ENCODE results near the gene SARM1. TPM values are rescaled to one million over a fixed set of nuclear protein-coding genes. Genes with fewer than 3 reads are reported as not detected.

SARM1 gene
- total and polyA plus RNA-seq, 7 experiments from 2014 or later: 5.2 to 34.1 (median 25.0) TPM

GRCh38 chr17:28379814-28380801 lies 8.6 kb downstream of the SARM1 start:
- ChIA-PET CTCF (interaction anchor here (0.6 kb wide), 1 partner anchor 22 kb away, joined by 3 read pairs; no protein-coding TSS in a partner anchor), POLR2A (no interaction called here)
- Histone ChIP-seq H3K4me1 (ENCODE audit: control insufficient read depth in 2 of 2, insufficient read depth in 2 of 2, low read length in 2 of 2) (peaks cover 4 to 6% of the 10 kb centered on the region in 2 donors), H3K4me3 (ENCODE audit: low read length) (no peak overlapping the region), H3K9me3 (ENCODE audit: control insufficient read depth in 2 of 3, low read length in 3 of 3) (no peaks in the 10 kb centered on the region), H3K27me3 (ENCODE audit: control insufficient read depth in 2 of 2, insufficient read depth in 2 of 2, low read length in 2 of 2) (no peaks in the 10 kb centered on the region), H3K27ac (ENCODE audit: low read depth, low read length) (no peak overlapping the region), H3K36me3 (ENCODE audit: control insufficient read depth in 2 of 3, insufficient read depth in 3 of 3, low read length in 3 of 3) (peaks cover 0 to 7% (median 0%) of the 10 kb centered on the region in 3 experiments)
- no peak for DNase-seq
- Mint-ChIP-seq H3K4me3 (no peak overlapping the region), H3K27me3 (peaks cover 0 to 10% (median 6%) of the 10 kb centered on the region in 5 donors), H3K4me1 (peaks cover 19 to 32% (median 23%) of the 10 kb centered on the region in 7 donors), H3K9me3 (no peaks in the 10 kb centered on the region), H3K36me3 (peaks cover 4 to 8% (median 5%) of the 10 kb centered on the region in 5 donors), H3K27ac (peak overlapping the region in 1 of 9 donors; percentile 71)
- intact Hi-C loops (cut with micrococcal nuclease): loop anchor here (5.0 to 10.0 kb wide), 2 partner anchors 37 to 195 kb away; partner anchors contain the start of genes ALDOC (in 1 of the 2) and PIGS (in 1 of the 2)
- ATAC-seq: no peak

GRCh38 chr17:28381141-28381825 lies 9.8 kb downstream of the SARM1 start:
- H3K27ac Mint-ChIP-seq: peak overlapping the region in 1 of 9 donors; percentile 32
- Histone ChIP-seq H3K4me1 (ENCODE audit: control insufficient read depth in 2 of 2, insufficient read depth in 2 of 2, low read length in 2 of 2) (peaks cover 6 to 14% of the 10 kb centered on the region in 2 donors), H3K4me3 (ENCODE audit: low read length) (no peak overlapping the region), H3K27me3 (ENCODE audit: control insufficient read depth in 2 of 2, insufficient read depth in 2 of 2, low read length in 2 of 2) (no peaks in the 10 kb centered on the region), H3K9me3 (ENCODE audit: control insufficient read depth in 2 of 3, low read length in 3 of 3) (no peaks in the 10 kb centered on the region), H3K36me3 (ENCODE audit: control insufficient read depth in 2 of 3, insufficient read depth in 3 of 3, low read length in 3 of 3) (peaks cover 0 to 7% (median 0%) of the 10 kb centered on the region in 3 experiments), H3K27ac (ENCODE audit: low read depth, low read length) (no peak overlapping the region)
- DNase-seq: peak in 1 of 9 donors; percentile 22
- ChIA-PET POLR2A (no interaction called here), CTCF (interaction anchor here (0.6 to 1.3 kb wide), 2 partner anchors 10 to 23 kb away, joined by 3 read pairs; no protein-coding TSS in a partner anchor)
- ATAC-seq: no peak
- no peaks in the 10 kb centered on the region for H3K9me3 Mint-ChIP-seq
- intact Hi-C loops (cut with micrococcal nuclease): loop anchor here in 1 of 2 donors (5.0 kb wide), 1 partner anchor 36 kb away; no protein-coding TSS in a partner anchor
- peaks cover 20 to 44% (median 31%) of the 10 kb centered on the region in 7 donors for H3K4me1 Mint-ChIP-seq
- H3K27me3 Mint-ChIP-seq: peaks cover 0 to 10% (median 6%) of the 10 kb centered on the region in 5 donors
- H3K4me3 Mint-ChIP-seq: peak overlapping the region in 9 of 10 donors; percentile 12 to 73 (median 34)
- peaks cover 4 to 12% (median 5%) of the 10 kb centered on the region in 5 donors for H3K36me3 Mint-ChIP-seq

GRCh38 chr17:28384281-28385036 lies 13.0 kb downstream of the SARM1 start:
- Mint-ChIP-seq H3K36me3 (peaks cover 0 to 19% (median 7%) of the 10 kb centered on the region in 5 donors), H3K27me3 (peaks cover 0 to 10% (median 6%) of the 10 kb centered on the region in 5 donors), H3K4me3 (peak overlapping the region; percentile 88 to 96 (median 94)), H3K9me3 (no peaks in the 10 kb centered on the region), H3K4me1 (peaks cover 8 to 48% (median 33%) of the 10 kb centered on the region in 7 donors), H3K27ac (peak overlapping the region; percentile 37 to 88 (median 77))
- intact Hi-C loops (cut with micrococcal nuclease): loop anchor here (1.0 to 5.0 kb wide), 6 partner anchors 12 to 65 kb away; partner anchors contain the start of genes IFT20 (in 2 of the 2), POLDIP2 (in 2 of the 2), TNFAIP1 (in 2 of the 2) and TMEM97 (in 1 of the 2)
- H3K4me1 ChIP-seq (ENCODE audit: control insufficient read depth in 2 of 2, insufficient read depth in 2 of 2, low read length in 2 of 2): peaks cover 6 to 14% of the 10 kb centered on the region in 2 donors
- H3K36me3 ChIP-seq (ENCODE audit: control insufficient read depth in 2 of 3, insufficient read depth in 3 of 3, low read length in 3 of 3): peaks cover 0 to 26% (median 4%) of the 10 kb centered on the region in 3 experiments
- H3K9me3 ChIP-seq (ENCODE audit: control insufficient read depth in 2 of 3, low read length in 3 of 3): no peaks in the 10 kb centered on the region
- no peaks in the 10 kb centered on the region for H3K27me3 ChIP-seq (ENCODE audit: control insufficient read depth in 2 of 2, insufficient read depth in 2 of 2, low read length in 2 of 2)
- ATAC-seq (peak; percentile 93), DNase-seq (peak; percentile 27 to 67 (median 57))
- ChIA-PET CTCF (interaction anchor here (0.9 kb wide), 2 partner anchors 22 to 227 kb away, joined by 3 read pairs; no protein-coding TSS in a partner anchor), POLR2A (interaction anchor here (0.5 to 2.2 kb wide), 8 partner anchors 12 to 755 kb away, joined by 3 to 13 read pairs (median 4); partner anchors contain the start of genes IFT20, POLDIP2, SARM1 and SPAG5)
- peak overlapping the region; percentile 78 for H3K4me3 ChIP-seq (ENCODE audit: low read length)
- H3K27ac ChIP-seq (ENCODE audit: low read depth, low read length): peak overlapping the region; percentile 67

- H3K9me3 Mint-ChIP-seq: no peaks in the 10 kb centered on the region
- H3K36me3 Mint-ChIP-seq: peaks cover 0 to 24% (median 13%) of the 10 kb centered on the region in 5 donors
- no peaks in the 10 kb centered on the region for H3K27me3 ChIP-seq (ENCODE audit: control insufficient read depth in 2 of 2, insufficient read depth in 2 of 2, low read length in 2 of 2)
- H3K27me3 Mint-ChIP-seq: peaks cover 0 to 10% (median 6%) of the 10 kb centered on the region in 5 donors
- H3K4me3 ChIP-seq (ENCODE audit: low read length): peak overlapping the region; percentile 78
- no peak for DNase-seq
- H3K4me1 ChIP-seq (ENCODE audit: control insufficient read depth in 2 of 2, insufficient read depth in 2 of 2, low read length in 2 of 2): peaks cover 6 to 14% of the 10 kb centered on the region in 2 donors
- ChIA-PET POLR2A (interaction anchor here (1.2 to 2.2 kb wide), 5 partner anchors 13 to 214 kb away, joined by 3 to 13 read pairs (median 8); partner anchors contain the start of genes IFT20, POLDIP2, SARM1 and SPAG5), CTCF (no interaction called here)
- peaks cover 8 to 48% (median 33%) of the 10 kb centered on the region in 7 donors for H3K4me1 Mint-ChIP-seq
- peaks cover 0 to 31% (median 4%) of the 10 kb centered on the region in 3 experiments for H3K36me3 ChIP-seq (ENCODE audit: control insufficient read depth in 2 of 3, insufficient read depth in 3 of 3, low read length in 3 of 3)
- peak overlapping the region in 7 of 9 donors; percentile 59 to 88 (median 85) for H3K27ac Mint-ChIP-seq
- H3K27ac ChIP-seq (ENCODE audit: low read depth, low read length): peak overlapping the region; percentile 67
- ATAC-seq: peak; percentile 17
- H3K4me3 Mint-ChIP-seq: peak overlapping the region; percentile 88 to 96 (median 94)
- intact Hi-C loops (cut with micrococcal nuclease): loop anchor here (1.0 to 2.0 kb wide), 2 partner anchors 28 kb away; partner anchors contain the start of gene POLDIP2 (in 2 of the 2)
- no peaks in the 10 kb centered on the region for H3K9me3 ChIP-seq (ENCODE audit: control insufficient read depth in 2 of 3, low read length in 3 of 3)
Measured at GRCh38 chr17:28385037-28385400, 13.5 kb downstream of the SARM1 start.

GRCh38 chr17:28385406-28385805 lies 13.9 kb downstream of the SARM1 start:
- H3K4me1 ChIP-seq (ENCODE audit: control insufficient read depth in 2 of 2, insufficient read depth in 2 of 2, low read length in 2 of 2): peaks cover 6 to 14% of the 10 kb centered on the region in 2 donors
- H3K9me3 Mint-ChIP-seq: no peaks in the 10 kb centered on the region
- H3K36me3 ChIP-seq (ENCODE audit: control insufficient read depth in 2 of 3, insufficient read depth in 3 of 3, low read length in 3 of 3): peaks cover 0 to 35% (median 4%) of the 10 kb centered on the region in 3 experiments
- no peaks in the 10 kb centered on the region for H3K27me3 ChIP-seq (ENCODE audit: control insufficient read depth in 2 of 2, insufficient read depth in 2 of 2, low read length in 2 of 2)
- intact Hi-C loops (cut with micrococcal nuclease): loop anchor here (1.0 to 2.0 kb wide), 2 partner anchors 28 to 29 kb away; partner anchors contain the start of gene POLDIP2 (in 2 of the 2)
- no peak for ATAC-seq
- H3K4me1 Mint-ChIP-seq: peaks cover 8 to 48% (median 33%) of the 10 kb centered on the region in 7 donors
- peak overlapping the region; percentile 67 for H3K27ac ChIP-seq (ENCODE audit: low read depth, low read length)
- CTCF ChIA-PET: interaction anchor here (0.7 kb wide), 1 partner anchor 15 kb away, joined by 3 read pairs; no protein-coding TSS in a partner anchor
- H3K27me3 Mint-ChIP-seq: peaks cover 0 to 8% (median 6%) of the 10 kb centered on the region in 5 donors
- peak overlapping the region in 6 of 9 donors; percentile 54 to 85 (median 73) for H3K27ac Mint-ChIP-seq
- DNase-seq: no peak
- peak overlapping the region; percentile 88 to 96 (median 94) for H3K4me3 Mint-ChIP-seq
- peaks cover 1 to 25% (median 17%) of the 10 kb centered on the region in 5 donors for H3K36me3 Mint-ChIP-seq
- no peaks in the 10 kb centered on the region for H3K9me3 ChIP-seq (ENCODE audit: control insufficient read depth in 2 of 3, low read length in 3 of 3)
- H3K4me3 ChIP-seq (ENCODE audit: low read length): peak overlapping the region; percentile 78
- POLR2A ChIA-PET: interaction anchor here (0.6 to 2.2 kb wide), 7 partner anchors 9 to 214 kb away, joined by 3 to 13 read pairs (median 3); partner anchors contain the start of genes IFT20, POLDIP2, SPAG5 and TMEM97
